ENCODE data around the gene PDE3B.
"Not testable (repeated sequence)": the region's sequence is repeated elsewhere in the genome, so short reads cannot be mapped to it uniquely, and the experiment has no call there.

The PDE3B gene

GRCh38 chr11:14643697-14644225, at the start of gene PDE3B:
PDE3B (plus strand) TSS chr11:14643804; CDS start chr11:14644076, 272 bp downstream.
- peak in 1 of 2 donors; percentile 53 for DNase-seq (ENCODE audit: low read depth in 2 of 2)

GRCh38 chr11:14595261-14595660, 48.3 kb upstream of the PDE3B start:
- DNase-seq (ENCODE audit: low read depth in 2 of 2) = not testable (repeated sequence)

DNA sequence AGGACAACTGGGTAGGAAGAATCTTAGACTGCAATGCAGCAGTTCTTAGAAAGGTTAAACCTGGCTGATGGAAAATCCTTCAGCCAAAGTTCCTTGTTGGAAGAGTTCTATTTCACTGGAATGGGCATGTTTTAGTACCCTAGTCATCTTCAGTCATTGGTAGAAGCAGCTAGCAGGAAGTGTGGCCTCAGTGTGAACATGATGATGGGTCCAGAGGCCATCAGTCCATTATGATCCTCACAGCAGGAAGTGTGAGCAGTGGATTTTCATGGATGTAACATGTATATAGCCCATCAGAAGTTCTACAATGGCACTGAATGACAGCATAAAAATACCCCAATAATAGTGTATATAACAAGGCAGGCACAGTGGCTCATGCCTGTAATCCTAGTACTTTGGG, 35.9 kb upstream of the PDE3B start:
- no peak for DNase-seq (ENCODE audit: low read depth in 2 of 2)

DNA sequence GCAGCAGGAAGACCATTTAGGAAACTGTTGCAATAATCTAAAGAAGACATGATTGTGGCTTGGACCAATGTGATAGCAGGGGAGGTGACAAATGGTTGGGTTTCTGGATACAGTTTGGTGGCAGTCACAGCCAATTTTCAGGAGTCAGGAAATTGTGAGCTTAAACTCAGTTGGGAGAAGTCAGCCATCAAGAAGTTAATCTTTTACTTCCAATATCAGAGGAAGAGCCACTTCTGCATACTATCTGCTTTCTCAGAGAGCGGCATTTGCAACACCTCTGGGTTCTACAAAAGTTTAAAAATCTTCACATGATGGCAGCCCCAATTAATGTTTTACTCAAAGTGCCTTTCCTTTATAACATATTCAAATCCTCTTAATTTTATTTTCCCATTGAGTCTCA, 33.7 kb upstream of the PDE3B start:
- DNase-seq (ENCODE audit: low read depth in 2 of 2) = no peak

DNA sequence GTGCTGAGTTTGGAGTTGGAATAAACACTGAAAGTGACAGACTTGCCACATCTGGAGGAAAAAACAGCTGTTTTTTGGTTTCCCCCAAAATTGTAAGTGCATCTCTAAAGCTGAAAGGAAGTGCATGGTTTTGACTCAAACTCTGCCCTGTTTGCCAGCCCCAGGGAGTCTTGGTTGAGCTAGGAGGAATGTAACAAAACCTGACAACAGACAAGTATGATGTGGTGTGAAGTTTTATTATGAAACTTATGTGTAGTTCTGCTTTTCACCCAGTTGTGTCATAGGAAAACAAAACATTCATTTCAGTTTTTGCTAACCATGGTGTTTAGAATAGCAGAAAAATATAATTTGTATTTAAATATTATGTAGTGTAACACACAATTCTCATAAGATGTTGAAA, 31.7 kb upstream of the PDE3B start:
- no peak for DNase-seq (ENCODE audit: low read depth in 2 of 2)

DNA sequence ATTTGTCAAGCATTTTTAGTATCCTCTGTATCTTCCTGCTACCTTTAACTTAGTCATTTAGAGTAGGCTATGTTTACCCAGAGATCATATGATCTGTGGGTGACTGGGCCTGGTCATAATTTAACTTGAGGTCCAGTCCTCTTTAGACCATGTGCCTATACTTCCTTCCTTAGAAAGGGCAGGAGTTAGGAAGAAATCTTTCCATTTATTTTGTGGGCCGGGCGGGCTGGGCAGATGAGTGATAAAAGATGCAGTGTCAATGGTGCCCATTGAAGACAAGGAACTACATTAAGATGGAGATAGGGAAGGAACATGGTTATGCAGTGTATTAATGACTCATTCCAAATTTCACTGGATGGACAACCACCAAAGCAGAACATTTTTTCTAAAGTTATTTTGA, 30.9 kb upstream of the PDE3B start:
- no peak for DNase-seq (ENCODE audit: low read depth in 2 of 2)

GRCh38 chr11:14614091-14614622, 29.4 kb upstream of the PDE3B start:
- no peak for DNase-seq (ENCODE audit: low read depth in 2 of 2)

- DNase-seq (ENCODE audit: low read depth in 2 of 2) = no peak
Measured at GRCh38 chr11:14617241-14618027, 26.2 kb upstream of the PDE3B start.

DNA sequence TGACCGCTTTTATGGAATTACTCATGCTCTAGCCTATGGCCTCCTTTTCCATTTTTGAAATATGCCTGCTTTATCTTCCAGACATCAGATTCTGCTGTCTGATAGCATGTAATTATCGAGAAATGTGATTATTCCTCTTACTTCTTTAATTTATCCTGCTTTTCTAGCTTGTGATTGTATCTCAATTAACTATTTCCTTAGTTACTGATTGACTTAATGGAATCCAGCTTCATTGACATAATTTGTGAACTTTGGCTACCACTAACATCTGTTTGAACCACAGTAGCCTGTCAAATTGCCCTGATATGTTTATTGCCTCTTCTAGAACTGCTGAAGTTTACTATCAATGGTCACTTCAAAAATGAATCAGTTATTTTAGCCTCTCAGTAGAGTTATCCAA, 25.5 kb upstream of the PDE3B start:
- DNase-seq (ENCODE audit: low read depth in 2 of 2) = no peak

GRCh38 chr11:14619603-14620531, 23.7 kb upstream of the PDE3B start:
- DNase-seq (ENCODE audit: low read depth in 2 of 2) = no peak

DNA sequence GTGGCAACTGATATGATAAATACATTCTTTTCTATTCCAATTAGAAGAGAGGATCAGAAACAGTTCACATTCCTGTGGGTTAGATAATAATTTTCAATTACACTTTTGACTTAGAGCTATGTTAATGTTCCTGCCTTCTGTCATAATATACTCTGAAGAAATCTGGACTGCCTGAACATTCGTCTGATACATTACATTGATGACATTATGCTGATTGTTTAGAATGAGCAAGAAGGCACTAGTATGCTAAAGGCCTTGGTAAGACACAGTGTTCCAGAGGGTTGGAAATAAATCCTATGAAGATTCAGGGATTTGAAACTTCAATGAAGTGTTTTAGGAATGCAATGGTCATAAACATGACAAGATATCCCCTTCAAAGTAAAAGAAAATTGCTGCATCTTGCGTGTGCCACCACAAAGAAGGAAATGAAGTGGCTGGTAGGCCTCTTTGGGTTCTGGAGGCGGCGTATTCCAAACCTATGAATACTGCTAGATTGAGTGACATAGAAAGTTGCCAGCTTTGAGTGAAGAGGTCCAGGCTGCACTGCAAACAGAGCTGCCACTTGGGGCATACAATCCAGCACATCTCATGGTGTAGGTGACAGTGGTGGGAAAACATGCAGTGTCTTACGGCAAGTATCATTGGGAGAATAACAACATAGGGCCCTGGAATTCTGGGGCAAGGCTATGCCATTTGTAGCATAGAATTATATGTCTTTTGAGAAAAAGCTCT, 21.2 kb upstream of the PDE3B start:
- no peak for DNase-seq (ENCODE audit: low read depth in 2 of 2)

DNA sequence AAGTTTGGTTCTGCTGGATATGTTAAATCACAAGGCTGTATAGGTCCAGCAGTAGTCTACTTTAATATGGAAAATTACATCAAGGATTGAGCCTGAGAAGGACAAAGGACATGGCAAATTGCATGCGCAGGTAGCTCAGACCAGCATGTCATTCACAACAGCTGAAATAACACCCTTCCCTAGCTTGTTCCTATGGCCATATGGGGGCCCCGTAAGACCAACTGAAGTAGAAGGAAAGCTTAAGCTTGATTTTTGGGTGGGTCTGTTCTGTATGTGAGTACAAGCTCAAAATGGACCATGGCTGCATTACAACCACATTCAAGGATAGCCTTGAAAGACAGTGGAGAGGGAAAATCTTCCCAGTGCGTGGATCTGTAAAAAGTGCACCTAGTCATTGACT, 20.6 kb upstream of the PDE3B start:
- DNase-seq (ENCODE audit: low read depth in 2 of 2) = no peak

DNA sequence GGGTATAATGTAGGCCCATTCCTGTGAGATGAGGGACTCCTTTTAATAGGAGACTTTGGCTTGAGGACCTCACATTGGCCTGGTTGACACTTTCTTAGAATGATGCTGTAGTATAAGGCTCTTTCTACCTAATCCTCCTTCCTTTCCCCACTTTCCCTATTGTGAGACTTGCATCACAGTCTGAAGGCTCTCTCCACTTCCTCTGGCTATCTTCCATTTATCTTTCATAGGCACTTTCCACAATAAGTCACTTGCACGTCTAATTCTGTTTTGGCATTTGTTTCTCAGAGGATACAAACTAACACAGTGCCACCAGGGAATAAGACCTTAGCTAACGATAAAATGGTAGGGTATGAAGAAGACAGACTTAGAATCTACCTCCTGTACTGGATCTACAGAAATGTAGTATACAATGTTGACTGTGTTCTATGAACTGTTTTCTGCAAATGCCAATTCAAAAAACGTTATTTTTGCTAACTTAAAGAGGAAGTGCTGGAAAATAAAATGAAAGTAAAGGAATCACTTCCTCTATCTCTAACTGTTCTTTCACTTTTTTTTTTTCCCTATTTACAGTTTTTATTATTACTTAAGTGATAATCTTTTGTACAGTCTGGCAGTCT, 17.9 kb upstream of the PDE3B start:
- no peak for DNase-seq (ENCODE audit: low read depth in 2 of 2)

DNA sequence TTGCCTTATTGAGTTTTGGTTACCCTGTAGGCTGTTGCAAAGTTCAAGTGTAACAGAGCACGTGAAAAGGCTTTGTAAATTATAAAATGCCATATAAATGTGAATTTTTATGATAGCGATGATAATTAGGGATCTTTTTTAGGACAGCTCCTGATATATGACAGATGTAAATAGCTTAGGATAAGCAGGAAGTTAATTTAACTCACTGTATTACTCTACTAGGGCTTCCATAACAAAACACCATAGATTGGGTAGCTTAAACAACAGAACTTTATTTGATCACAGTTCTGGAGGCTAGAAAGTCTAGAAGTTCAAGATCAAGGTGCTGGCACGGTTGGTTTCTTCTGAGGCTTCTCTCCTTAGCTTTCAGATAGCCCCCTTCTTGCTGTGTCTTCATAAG, 17.0 kb upstream of the PDE3B start:
- no peak for DNase-seq (ENCODE audit: low read depth in 2 of 2)

- DNase-seq (ENCODE audit: low read depth in 2 of 2) = not testable (repeated sequence)
Measured at GRCh38 chr11:14633506-14634224, 9.9 kb upstream of the PDE3B start.

DNA sequence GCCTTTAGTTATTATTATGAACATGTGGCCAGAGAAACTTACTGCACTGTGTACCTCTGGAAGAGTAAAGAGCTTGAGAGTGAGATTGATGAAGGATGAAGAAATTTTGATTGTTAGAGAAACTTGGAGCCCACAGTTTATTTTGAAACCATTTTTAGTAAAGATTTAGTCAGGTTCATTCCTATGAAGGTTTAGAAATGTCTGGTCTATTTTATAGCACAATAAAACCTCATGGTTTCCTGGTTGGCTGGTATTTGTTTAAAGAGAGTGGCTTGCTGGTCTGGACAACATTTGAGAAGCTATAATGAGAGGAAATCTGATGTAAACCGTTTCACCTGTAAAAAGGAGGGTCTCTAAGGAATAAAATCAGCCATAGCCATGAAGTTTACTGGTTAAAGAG, 8.8 kb upstream of the PDE3B start:
- DNase-seq (ENCODE audit: low read depth in 2 of 2) = no peak

GRCh38 chr11:14635546-14635945, 8.1 kb upstream of the PDE3B start:
- DNase-seq (ENCODE audit: low read depth in 2 of 2) = no peak

DNA sequence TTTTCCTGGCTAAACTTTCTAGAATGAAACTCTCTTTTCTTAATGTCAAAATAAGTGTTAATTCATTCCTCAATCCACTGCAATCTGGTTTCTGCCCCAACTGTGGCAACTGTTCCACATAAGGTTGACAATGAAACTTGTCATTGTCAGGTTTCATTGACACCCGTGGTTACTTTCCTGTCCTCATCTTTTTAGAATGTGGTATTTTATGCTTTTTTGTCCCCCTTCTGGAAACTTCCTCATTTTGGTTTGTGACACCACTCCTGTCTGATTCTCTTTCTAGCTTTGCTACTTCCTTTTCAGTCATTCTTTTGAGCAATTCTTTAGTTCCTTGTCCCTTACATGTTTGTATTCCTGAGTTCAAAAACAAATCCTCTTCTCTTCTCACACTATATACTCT, 7.5 kb upstream of the PDE3B start:
- no peak for DNase-seq (ENCODE audit: low read depth in 2 of 2)

- no peak for DNase-seq (ENCODE audit: low read depth in 2 of 2)
Measured at GRCh38 chr11:14637868-14638409, 5.7 kb upstream of the PDE3B start.

GRCh38 chr11:14638561-14638960, 5.0 kb upstream of the PDE3B start:
- no peak for DNase-seq (ENCODE audit: low read depth in 2 of 2)
